ENCODE results near the gene PTPN3.

PTPN3 gene

DNA sequence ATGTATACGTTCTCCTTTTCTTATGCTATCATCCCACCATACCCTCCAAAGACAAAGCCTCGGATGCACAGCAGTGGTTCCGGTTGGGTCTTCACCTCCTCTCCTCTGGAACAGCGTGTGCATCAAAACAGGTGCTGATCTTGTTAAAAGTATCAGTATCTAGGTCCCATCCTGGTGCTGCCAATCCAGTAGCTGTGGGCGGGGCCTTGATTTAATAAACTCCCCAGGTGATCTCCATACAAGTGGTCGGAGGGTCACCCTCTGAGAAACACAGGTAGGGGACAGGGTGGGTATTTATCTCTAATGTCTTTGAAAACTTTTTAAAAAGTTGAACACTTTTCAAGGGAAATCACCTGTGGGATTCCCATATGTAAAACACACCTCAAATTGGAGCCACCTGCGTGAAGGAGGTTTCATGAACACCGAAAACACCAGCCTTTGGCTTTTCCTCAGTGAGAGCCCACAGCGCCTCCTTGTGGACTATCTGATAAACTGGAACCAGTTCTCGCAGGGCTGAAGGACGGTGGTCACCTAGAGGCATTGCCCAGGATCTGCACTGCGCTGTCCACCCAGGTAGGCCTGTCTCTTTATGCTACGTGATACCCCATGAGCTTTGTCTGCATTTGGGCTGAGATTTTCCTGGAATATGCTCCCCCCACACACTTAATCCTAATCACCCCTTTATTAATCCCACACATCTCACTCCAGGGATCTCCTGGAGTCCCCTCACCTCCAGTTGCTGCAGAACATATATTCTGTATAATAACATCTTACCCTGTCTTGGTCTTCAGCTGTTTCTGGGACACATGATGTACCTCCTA lies 96.7 kb downstream of the PTPN3 start:
- Histone ChIP-seq H3K4me1 (no peaks in the 10 kb centered on the region), H3K4me3 (no peak overlapping the region), H3K27me3 (no peaks in the 10 kb centered on the region), H3K36me3 (peaks cover 55 to 98% (median 61%) of the 10 kb centered on the region in 3 donors), H3K27ac (no peak overlapping the region), H3K9me3 (no peaks in the 10 kb centered on the region)
- TF ChIP-seq, protein P1, sequence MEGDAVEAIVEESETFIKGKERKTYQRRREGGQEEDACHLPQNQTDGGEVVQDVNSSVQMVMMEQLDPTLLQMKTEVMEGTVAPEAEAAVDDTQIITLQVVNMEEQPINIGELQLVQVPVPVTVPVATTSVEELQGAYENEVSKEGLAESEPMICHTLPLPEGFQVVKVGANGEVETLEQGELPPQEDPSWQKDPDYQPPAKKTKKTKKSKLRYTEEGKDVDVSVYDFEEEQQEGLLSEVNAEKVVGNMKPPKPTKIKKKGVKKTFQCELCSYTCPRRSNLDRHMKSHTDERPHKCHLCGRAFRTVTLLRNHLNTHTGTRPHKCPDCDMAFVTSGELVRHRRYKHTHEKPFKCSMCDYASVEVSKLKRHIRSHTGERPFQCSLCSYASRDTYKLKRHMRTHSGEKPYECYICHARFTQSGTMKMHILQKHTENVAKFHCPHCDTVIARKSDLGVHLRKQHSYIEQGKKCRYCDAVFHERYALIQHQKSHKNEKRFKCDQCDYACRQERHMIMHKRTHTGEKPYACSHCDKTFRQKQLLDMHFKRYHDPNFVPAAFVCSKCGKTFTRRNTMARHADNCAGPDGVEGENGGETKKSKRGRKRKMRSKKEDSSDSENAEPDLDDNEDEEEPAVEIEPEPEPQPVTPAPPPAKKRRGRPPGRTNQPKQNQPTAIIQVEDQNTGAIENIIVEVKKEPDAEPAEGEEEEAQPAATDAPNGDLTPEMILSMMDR (IDR thresholded peaks at IDR 0.05) = peak; percentile 41 to 42
- intact Hi-C loops (cut with DNase I; ENCODE audit: low total_unique reads) = no loop called here
- no peak for DNase-seq

- TF ChIP-seq, protein P1 (IDR thresholded peaks at IDR 0.05) = no peak
- no peak for DNase-seq
- no peak overlapping the region for H3K27ac ChIP-seq
- intact Hi-C loops (cut with DNase I; ENCODE audit: low total_unique reads) = no loop called here
- H3K27me3 ChIP-seq = no peaks in the 10 kb centered on the region
- no peaks in the 10 kb centered on the region for H3K9me3 ChIP-seq
- H3K4me1 ChIP-seq = no peaks in the 10 kb centered on the region
- H3K4me3 ChIP-seq = no peak overlapping the region
- H3K36me3 ChIP-seq = peaks cover 34 to 92% (median 46%) of the 10 kb centered on the region in 3 donors
Measured at GRCh38 chr9:109399258-109399767, 98.8 kb downstream of the PTPN3 start.

- H3K27ac ChIP-seq = no peak overlapping the region
- DNase-seq = no peak
- H3K9me3 ChIP-seq = no peaks in the 10 kb centered on the region
- peaks cover 42 to 66% (median 59%) of the 10 kb centered on the region in 3 donors for H3K36me3 ChIP-seq
- no peaks in the 10 kb centered on the region for H3K27me3 ChIP-seq
- H3K4me3 ChIP-seq = no peak overlapping the region
- TF ChIP-seq, protein P1 (IDR thresholded peaks at IDR 0.05) = no peak
- intact Hi-C loops (cut with DNase I; ENCODE audit: low total_unique reads) = no loop called here
- no peaks in the 10 kb centered on the region for H3K4me1 ChIP-seq
Measured at GRCh38 chr9:109391176-109391575, 106.9 kb downstream of the PTPN3 start.

DNA sequence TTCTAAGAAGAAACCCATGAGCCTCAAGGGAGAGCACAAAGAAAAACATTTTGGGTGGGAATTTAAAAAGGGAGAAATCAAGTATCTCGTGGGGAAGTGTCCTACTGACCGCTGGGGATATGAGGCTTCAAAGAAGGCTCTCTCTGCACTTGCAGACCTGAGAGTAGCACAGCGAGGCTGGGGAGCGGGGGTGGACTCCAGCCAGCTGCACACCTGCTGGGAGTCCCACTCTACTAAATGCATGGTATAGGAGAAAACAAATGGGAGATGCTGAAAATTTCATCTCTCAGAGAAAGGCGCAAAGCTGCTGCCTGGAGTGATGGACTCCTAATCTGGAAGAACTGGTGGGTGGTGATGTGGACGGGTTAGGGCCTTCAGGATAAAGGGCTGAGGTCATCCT lies 110.3 kb downstream of the PTPN3 start:
- H3K27ac ChIP-seq = no peak overlapping the region
- TF ChIP-seq, protein P1 (IDR thresholded peaks at IDR 0.05) = no peak

GRCh38 chr9:109387206-109387605 lies 110.9 kb downstream of the PTPN3 start:
- intact Hi-C loops (cut with DNase I; ENCODE audit: low total_unique reads) = no loop called here
- Histone ChIP-seq H3K27me3 (no peaks in the 10 kb centered on the region), H3K9me3 (no peaks in the 10 kb centered on the region), H3K4me3 (no peak overlapping the region), H3K36me3 (peaks cover 78 to 93% (median 89%) of the 10 kb centered on the region in 3 donors), H3K4me1 (no peaks in the 10 kb centered on the region), H3K27ac (no peak overlapping the region)
- no peak for DNase-seq
- TF ChIP-seq, protein P1 (IDR thresholded peaks at IDR 0.05) = no peak

More for the DNA sequence above, 110.3 kb downstream of the PTPN3 start:
- intact Hi-C loops (cut with DNase I; ENCODE audit: low total_unique reads) = no loop called here
- Histone ChIP-seq H3K27me3 (no peaks in the 10 kb centered on the region), H3K4me1 (no peaks in the 10 kb centered on the region), H3K4me3 (no peak overlapping the region), H3K9me3 (no peaks in the 10 kb centered on the region), H3K36me3 (peaks cover 74 to 86% (median 83%) of the 10 kb centered on the region in 3 donors)
- DNase-seq = no peak
